H1 (cell line): ENCODE data around the gene RHOT1. TPM values are rescaled to one million over a fixed set of nuclear protein-coding genes. Genes with fewer than 3 reads are reported as not detected.
A peak's percentile ranks its signal among the peaks of the same experiment; 100 is the strongest.

Experiments used
- CTCF ChIA-PET: fragments of 300-600 bp; sonication (Branson Sonifier 250); formaldehyde crosslinking; loops from one replicate; lab custom pipeline; 2021; ENCODE audit not compliant: partially characterized antibody; lab: Charles Lee
- POLR2A ChIA-PET: fragments of 300-600 bp; sonication (Branson Sonifier 250); formaldehyde crosslinking; loops from one replicate; lab custom pipeline; 2021; ENCODE audit warnings: inconsistent platforms; ENCODE audit not compliant: partially characterized antibody; lab: Charles Lee
- DNase-seq, 2 experiments: peaks; one replicate each; pipeline versions ENCODE4 v3.0.0 to v3.0.0-alpha.2; 2010 to 2022; ENCODE audit warnings: low spot score in 2 of 2, low read depth in 1 of 2, mixed read lengths in 1 of 2
- FAIRE-seq: peaks from 2 replicates; lab custom pipeline; 2011; peaks lifted over from hg19 to GRCh38; lab: Jason Lieb, UNC
- H2AFZ ChIP-seq: 2 replicates; pipeline ENCODE4 v1.8.1; 2012; ENCODE audit warnings: low read length, inconsistent platforms
- H2AK5ac ChIP-seq: 2 replicates; pipeline ENCODE4 v1.6.1; 2013; ENCODE audit warnings: low read depth, low read length
- H2BK120ac ChIP-seq: replicated peaks from 2 replicates; pipeline ENCODE3; 2013; ENCODE audit warnings: low read depth, low read length, inconsistent platforms
- H2BK12ac ChIP-seq: 2 replicates; pipeline ENCODE4 v1.6.1; 2013; ENCODE audit warnings: low read depth, low read length
- H2BK15ac ChIP-seq: 2 replicates; pipeline ENCODE4 v1.6.1; 2013; ENCODE audit warnings: low read length
- H2BK20ac ChIP-seq: 2 replicates; pipeline ENCODE4 v1.6.1; 2013; ENCODE audit warnings: low read length
- H2BK5ac ChIP-seq: 2 replicates; pipeline ENCODE4 v1.6.1; 2013; ENCODE audit warnings: low read depth, low read length
- H3K14ac ChIP-seq: 2 replicates; pipeline ENCODE4 v1.6.1; 2013; ENCODE audit warnings: inconsistent platforms; ENCODE audit not compliant: insufficient read length
- H3K18ac ChIP-seq: 2 replicates; pipeline ENCODE4 v1.6.1; 2013; ENCODE audit warnings: low read length; ENCODE audit errors: extremely low read depth
- H3K23ac ChIP-seq: 2 replicates; pipeline ENCODE4 v1.6.1; 2013; ENCODE audit warnings: inconsistent platforms; ENCODE audit not compliant: insufficient read length
- H3K23me2 ChIP-seq: 2 replicates; pipeline ENCODE4 v1.6.1; 2013; ENCODE audit warnings: low read depth, low read length
- H3K27ac ChIP-seq: 2 replicates; pipeline ENCODE4 v1.6.1; 2011; ENCODE audit warnings: low read depth, low read length, inconsistent platforms
- H3K27me3 ChIP-seq, 4 experiments: replicated peaks in 1 of 4; 1 replicate in 1 of 4; 2 replicates in 3 of 4; pipeline versions ENCODE4 v1.6.1 to v1.8.1; 2011 to 2013; ENCODE audit warnings: low read length in 3 of 4, mild to moderate bottlenecking in 3 of 4, inconsistent platforms in 2 of 4, mixed read lengths in 2 of 4, moderate library complexity in 1 of 4; ENCODE audit not compliant: control insufficient read depth in 3 of 4, insufficient read depth in 3 of 4; ENCODE audit errors: extremely low read depth in 1 of 4
- H3K36me3 ChIP-seq, 4 experiments: 2 replicates each; pipeline versions ENCODE4 v1.6.1 to v1.8.1; 2011 to 2013; ENCODE audit warnings: mild to moderate bottlenecking in 4 of 4, low read length in 3 of 4, moderate library complexity in 2 of 4, control low read depth in 1 of 4, inconsistent platforms in 1 of 4; ENCODE audit not compliant: insufficient read depth in 4 of 4, control insufficient read depth in 2 of 4
- H3K4ac ChIP-seq: replicated peaks from 2 replicates; pipeline ENCODE3; 2013; ENCODE audit warnings: low read length, low read depth, mixed read lengths, inconsistent platforms; ENCODE audit not compliant: insufficient read length
- H3K4me1 ChIP-seq, 4 experiments: replicated peaks in 1 of 4; 1 replicate in 1 of 4; 2 replicates in 3 of 4; pipeline versions ENCODE4 v1.6.1 to v1.8.1; 2011 to 2013; ENCODE audit warnings: low read length in 3 of 4, inconsistent platforms in 2 of 4, mixed read lengths in 1 of 4; ENCODE audit not compliant: insufficient read depth in 4 of 4, control insufficient read depth in 3 of 4
- H3K4me2 ChIP-seq, 2 experiments: 2 replicates each; pipeline versions ENCODE4 v1.6.1 to v1.8.1; 2011 to 2013; ENCODE audit warnings: low read depth in 2 of 2, low read length in 2 of 2, control low read depth in 1 of 2, inconsistent platforms in 1 of 2, mild to moderate bottlenecking in 1 of 2; ENCODE audit not compliant: insufficient read depth in 1 of 2
- H3K4me3 ChIP-seq, 4 experiments: fragments of 200-600, 300-600 bp in 1 of 4; sonication (generic), shearing (Covaris generic), sonication (Bioruptor Twin) in 1 of 4; 2 replicates each; pipeline versions ENCODE4 v1.5.1 to v1.8.1; 2011 to 2016; ENCODE audit warnings: low read length in 4 of 4, low read depth in 3 of 4, control low read depth in 2 of 4, inconsistent platforms in 2 of 4, mild to moderate bottlenecking in 2 of 4, mixed read lengths in 1 of 4, moderate library complexity in 1 of 4; ENCODE audit not compliant: insufficient read depth in 2 of 4; ENCODE audit errors: extremely low read depth in 1 of 4
- H3K56ac ChIP-seq: replicated peaks from 2 replicates; pipeline ENCODE3; 2013; ENCODE audit warnings: low read depth, mild to moderate bottlenecking, mixed read lengths, low read length, inconsistent platforms; ENCODE audit not compliant: insufficient read length
- H3K79me1 ChIP-seq: 2 replicates; pipeline ENCODE4 v1.6.1; 2013; ENCODE audit warnings: low read depth, low read length, control low read depth
- H3K79me2 ChIP-seq, 2 experiments: 2 replicates each; pipeline versions ENCODE4 v1.6.1 to v1.8.1; 2012 to 2013; ENCODE audit warnings: low read length in 2 of 2, mild to moderate bottlenecking in 2 of 2, inconsistent platforms in 1 of 2; ENCODE audit not compliant: insufficient read depth in 2 of 2, control insufficient read depth in 1 of 2
- H3K9ac ChIP-seq, 4 experiments: replicated peaks in 1 of 4; 1 replicate in 1 of 4; 2 replicates in 3 of 4; pipeline versions ENCODE4 v1.6.1 to v1.8.1; 2011 to 2013; ENCODE audit warnings: low read depth in 3 of 4, low read length in 3 of 4, control low read depth in 2 of 4, mild to moderate bottlenecking in 2 of 4, moderate library complexity in 2 of 4, inconsistent platforms in 1 of 4; ENCODE audit errors: extremely low read depth in 1 of 4
- H3K9me3 ChIP-seq, 2 experiments: 2 replicates each; pipeline versions ENCODE4 v1.6.1 to v1.8.1; 2012 to 2013; ENCODE audit warnings: mild to moderate bottlenecking in 2 of 2, moderate library complexity in 2 of 2, control low read depth in 1 of 2, inconsistent platforms in 1 of 2, low read depth in 1 of 2, low read length in 1 of 2, mixed read lengths in 1 of 2; ENCODE audit not compliant: insufficient read depth in 2 of 2
- H4K20me1 ChIP-seq, 2 experiments: replicated peaks in 1 of 2; 2 replicates each; pipeline versions ENCODE3 to v1.8.1; 2011 to 2013; ENCODE audit warnings: inconsistent platforms in 2 of 2, low read length in 2 of 2, mild to moderate bottlenecking in 1 of 2; ENCODE audit not compliant: insufficient read depth in 2 of 2, control insufficient read depth in 1 of 2
- H4K5ac ChIP-seq: 2 replicates; pipeline ENCODE4 v1.6.1; 2013; ENCODE audit warnings: low read length, low read depth, mixed read lengths, inconsistent platforms; ENCODE audit not compliant: insufficient read length
- H4K8ac ChIP-seq: 2 replicates; pipeline ENCODE4 v1.8.0; 2013; ENCODE audit warnings: mild to moderate bottlenecking, moderate library complexity, low read length, inconsistent platforms; ENCODE audit not compliant: insufficient read depth; ENCODE audit errors: extremely low read depth
- H4K91ac ChIP-seq: replicated peaks from 2 replicates; pipeline ENCODE3; 2013; ENCODE audit warnings: low read length, mixed read lengths, inconsistent platforms; ENCODE audit not compliant: insufficient read length
- ASH2L ChIP-seq: fragments of 200-600, 300-600 bp; sonication (generic); IDR thresholded peaks from one replicate; pipeline ENCODE4 v1.7.1; 2017; ENCODE audit warnings: low read length
- NANOG ChIP-seq: IDR thresholded peaks from 2 replicates; pipeline ENCODE4 v1.6.1; 2011; ENCODE audit warnings: low read length, low read depth, mild to moderate bottlenecking, inconsistent platforms; ENCODE audit not compliant: insufficient read depth, poor library complexity, severe bottlenecking
- POLR2A ChIP-seq, 2 experiments: IDR thresholded peaks; 1 replicate in 1 of 2; 2 replicates in 1 of 2; pipeline ENCODE4 v1.6.1; 2011; ENCODE audit warnings: low read depth in 2 of 2, low read length in 2 of 2, mild to moderate bottlenecking in 2 of 2; ENCODE audit errors: control extremely low read depth in 1 of 2
- POLR2AphosphoS5 ChIP-seq: IDR thresholded peaks from 2 replicates; pipeline ENCODE4 v1.6.1; 2011; ENCODE audit warnings: low read depth, low read length
- RBBP5 ChIP-seq: IDR thresholded peaks from 2 replicates; pipeline ENCODE4 v1.7.1; 2012; ENCODE audit warnings: low read depth, mild to moderate bottlenecking, inconsistent platforms, low read length, moderate library complexity, borderline replicate concordance
- SP1 ChIP-seq: IDR thresholded peaks from 2 replicates; pipeline ENCODE4 v1.6.1; 2011; ENCODE audit warnings: low read depth, low read length
- SP4 ChIP-seq: IDR thresholded peaks from 2 replicates; pipeline ENCODE4 v1.6.1; 2012; ENCODE audit warnings: low read length, inconsistent platforms
- TAF1 ChIP-seq: IDR thresholded peaks from 2 replicates; pipeline ENCODE4 v1.6.1; 2011; ENCODE audit warnings: mild to moderate bottlenecking, low read depth, low read length
- TEAD4 ChIP-seq: IDR thresholded peaks from 2 replicates; pipeline ENCODE4 v1.6.1; 2012; ENCODE audit warnings: low read depth, low read length, inconsistent platforms, mixed read lengths
- WGBS, 2 experiments: shearing (Covaris generic) in 1 of 2; methylation state at CpG; one replicate each; pipeline versions ENCODE4 v1.1.6 to v1.1.7; 2013 to 2015; ENCODE audit warnings: low lambda C conversion rate in 2 of 2, mixed read lengths in 2 of 2, inconsistent platforms in 1 of 2, low coverage in 1 of 2, missing lambda C conversion rate in 1 of 2; ENCODE audit not compliant: insufficient replicate concordance in 2 of 2, insufficient coverage in 1 of 2, insufficient read length in 1 of 2; ENCODE audit errors: extremely low coverage in 1 of 2, missing lambda C conversion rate in 1 of 2; 5-methylcytosine and 5-hydroxymethylcytosine counted together
- polyA plus RNA-seq, 7 experiments: library from polyadenylated mRNA; depleted of rRNA in 3 of 7; stranded (reverse) in 5 of 7; unstranded in 2 of 7; fragments of >200 nt in 5 of 7; fragments of 200-250 nt in 2 of 7; gene quantifications; 1 replicate in 5 of 7; 2 replicates in 1 of 7; 4 replicates in 1 of 7; pipeline versions ENCODE4 v1.2.1 to v1.2.3, GENCODE V29; 2011 to 2013; ENCODE audit warnings: missing spikeins in 2 of 7, mixed read lengths in 2 of 7
- total RNA-seq: library from RNA; stranded (reverse); fragmentation: NEBNext Ultra II Directional; extraction: Animal tissue kit (Norgen Biotek cat#: 25700); gene quantifications from 2 replicates; pipeline ENCODE4 v1.2.1, GENCODE V29; 2021

Gene RHOT1
- total and polyA plus RNA-seq, 2 of the 8 experiments (the other 6 are each of a cell fraction or from before 2014, with no cell fraction given), result 34.2 to 38.2 TPM

GRCh38 chr17:32227910-32228309, 85.6 kb downstream of the RHOT1 start:
- Histone ChIP-seq H3K79me1 (no peaks in the 10 kb centered on the region), H2AFZ (no peak overlapping the region), H2AK5ac (no peak overlapping the region), H2BK20ac (no peak overlapping the region), H2BK12ac (no peak overlapping the region), H3K23me2 (peaks cover 3% of the 10 kb centered on the region; the same call in 1 of the 2 replicates), H4K20me1 (no peaks in the 10 kb centered on the region), H3K4me1 (peaks cover 0 to 15% (median 11%) of the 10 kb centered on the region in 4 experiments; a peak in 5 of 7 replicates), H3K18ac (peak overlapping the region; percentile 20; the same call in 1 of the 2 replicates), H2BK120ac (no peak overlapping the region), H4K8ac (no peak overlapping the region), H3K36me3 (no peaks in the 10 kb centered on the region), H3K27ac (peak overlapping the region; percentile 32; the same call in 1 of the 2 replicates), H4K91ac (no peak overlapping the region), H3K9me3 (no peaks in the 10 kb centered on the region), H4K5ac (no peak overlapping the region), H2BK15ac (no peak overlapping the region), H3K79me2 (no peaks in the 10 kb centered on the region), H3K4me3 (peak overlapping the region in 2 of 4 experiments; percentile 23 to 35; a peak in 4 of 8 replicates), H3K27me3 (no peaks in the 10 kb centered on the region), H2BK5ac (peak overlapping the region; percentile 85; the same call in 1 of the 2 replicates), H3K9ac (peak overlapping the region in 1 of 4 experiments; percentile 37; a peak in 2 of 7 replicates), H3K4ac (no peak overlapping the region), H3K23ac (no peak overlapping the region), H3K14ac (no peak overlapping the region), H3K56ac (no peak overlapping the region), H3K4me2 (peak overlapping the region; percentile 67)
- CTCF ChIA-PET, result interaction anchor here (0.7 to 2.8 kb wide), 4 partner anchors 9 to 36 kb away, joined by 3 to 8 read pairs (median 4); no protein-coding TSS in a partner anchor
- POLR2A ChIA-PET, result interaction anchor here (1.1 to 1.7 kb wide), 2 partner anchors 17 to 123 kb away, joined by 3 read pairs; no protein-coding TSS in a partner anchor
- TF ChIP-seq TEAD4 (peak; percentile 78; the same call in 1 of the 2 replicates), ASH2L (peak; percentile 69), TAF1 (0 out of 2 replicates have a peak, but pooled peaks have one; percentile 34), POLR2AphosphoS5 (peak; percentile 40; the same call in 1 of the 2 replicates), SP1 (0 out of 2 replicates have a peak, but pooled peaks have one; percentile 50), SP4 (no peak), POLR2A (IDR thresholded peaks at IDR 0.05; ENCODE audit: control extremely low read depth in 1 of 2, low read depth in 2 of 2, low read length in 2 of 2) (no peak; a peak in 1 of 3 replicates), RBBP5 (peak; percentile 56; the same call in 1 of the 2 replicates), NANOG (peak; percentile 40)
- DNase-seq (peak; percentile 54 to 58), FAIRE-seq (peak; percentile 97)
- WGBS, 2 experiments, result 17% methylated on average over 9 of the region's 9 CpGs; no CpG with 5 or more reads in 1 of the 2 experiments
